CD8-positive, alpha-beta memory T cell (primary cell): ENCODE results near the gene ATP2B2. TPM values are rescaled to one million over a fixed set of nuclear protein-coding genes. Genes with fewer than 3 reads are reported as not detected.

ENCODE experiments used
- CTCF ChIA-PET: fragments of 350-600 bp; sonication (Branson Sonifier 250); formaldehyde crosslinking; loops from one replicate; lab custom pipeline; 2021; ENCODE audit warnings: antibody characterized with exemption; lab: Charles Lee
- POLR2A ChIA-PET: fragments of 350-600 bp; sonication (Branson Sonifier 250); formaldehyde crosslinking; loops from one replicate; lab custom pipeline; 2021; ENCODE audit warnings: antibody characterized with exemption; lab: Charles Lee
- DNase-seq, 5 donors: peaks; one replicate each; pipeline versions ENCODE4 v3.0.0 to v3.0.0-alpha.2; 2020 to 2022; ENCODE audit warnings: mixed read lengths in 1 of 5
- H3K27ac ChIP-seq: one replicate; pipeline ENCODE4 v1.7.0; 2013; ENCODE audit warnings: low read depth, mild to moderate bottlenecking, low read length, moderate library complexity
- H3K27me3 ChIP-seq: 2 replicates; pipeline ENCODE4 v1.7.0; 2013; ENCODE audit warnings: low read length, mild to moderate bottlenecking; ENCODE audit not compliant: insufficient read depth, poor library complexity, severe bottlenecking
- H3K36me3 ChIP-seq: 2 replicates; pipeline ENCODE4 v1.7.0; 2013; ENCODE audit warnings: mild to moderate bottlenecking, low read length, moderate library complexity; ENCODE audit not compliant: insufficient read depth
- H3K4me1 ChIP-seq: 2 replicates; pipeline ENCODE4 v1.7.0; 2013; ENCODE audit warnings: mild to moderate bottlenecking, low read length, moderate library complexity; ENCODE audit not compliant: insufficient read depth
- H3K4me3 ChIP-seq: 2 replicates; pipeline ENCODE4 v1.7.0; 2013; ENCODE audit warnings: mild to moderate bottlenecking, low read length
- H3K9me3 ChIP-seq: 2 replicates; pipeline ENCODE4 v1.7.0; 2013; ENCODE audit warnings: mild to moderate bottlenecking, low read length
- H3K27ac Mint-ChIP-seq, 8 donors: one replicate each; pipeline ENCODE4 v1.8.0; 2020 to 2021; ENCODE audit warnings: mixed read lengths in 8 of 8, mild to moderate bottlenecking in 6 of 8, inconsistent platforms in 3 of 8, moderate library complexity in 3 of 8
- H3K27me3 Mint-ChIP-seq, 2 donors: one replicate each; pipeline ENCODE4 v1.8.0; 2020 to 2021; ENCODE audit warnings: mixed read lengths in 2 of 2, mild to moderate bottlenecking in 1 of 2, moderate library complexity in 1 of 2
- H3K36me3 Mint-ChIP-seq, 3 donors: one replicate each; pipeline ENCODE4 v1.8.0; 2020 to 2021; ENCODE audit warnings: mixed read lengths in 3 of 3, inconsistent platforms in 1 of 3, mild to moderate bottlenecking in 1 of 3
- H3K4me1 Mint-ChIP-seq, 3 donors: one replicate each; pipeline ENCODE4 v1.8.0; 2020 to 2021; ENCODE audit warnings: mixed read lengths in 3 of 3, inconsistent platforms in 1 of 3, mild to moderate bottlenecking in 1 of 3
- H3K4me3 Mint-ChIP-seq, 7 donors: one replicate each; pipeline ENCODE4 v1.8.0; 2020 to 2021; ENCODE audit warnings: mixed read lengths in 7 of 7, mild to moderate bottlenecking in 6 of 7, moderate library complexity in 4 of 7, inconsistent platforms in 2 of 7
- H3K9me3 Mint-ChIP-seq, 5 donors: one replicate each; pipeline ENCODE4 v1.8.0; 2020 to 2022; ENCODE audit warnings: mixed read lengths in 5 of 5, mild to moderate bottlenecking in 3 of 5, moderate library complexity in 2 of 5, inconsistent platforms in 1 of 5
- polyA plus RNA-seq: library from polyadenylated mRNA; unstranded; fragments of 300-500 nt; fragmentation: Illumina TruSeq; gene quantifications from one replicate; pipeline ENCODE4 v1.2.3, GENCODE V29; 2021
- total RNA-seq, 2 experiments: library from RNA; stranded (reverse); gene quantifications; one replicate each; pipeline ENCODE4 v1.2.3, GENCODE V29; 2021

The ATP2B2 gene
- total and polyA plus RNA-seq, 3 experiments from 2014 or later = not detected

DNA sequence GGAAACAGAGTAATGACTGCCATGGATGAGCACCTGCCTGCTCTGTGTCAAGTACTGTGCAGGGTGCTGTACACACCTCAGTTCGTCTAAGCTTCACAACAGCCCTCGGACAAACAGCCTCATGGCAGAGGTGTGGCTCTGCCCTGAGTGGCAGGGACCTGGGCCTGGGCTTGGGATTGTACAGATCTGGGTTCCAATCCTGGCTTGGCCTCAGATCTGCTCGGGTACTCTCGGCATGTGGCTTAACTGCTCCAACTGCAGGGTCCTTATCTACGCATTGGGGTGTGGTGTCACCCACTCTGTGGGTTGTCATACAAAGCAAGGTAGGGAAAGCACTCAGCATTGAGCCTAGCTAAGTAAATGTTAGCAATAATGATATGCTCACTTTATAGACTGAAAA lies 137.9 kb downstream of the ATP2B2 start:
- no peaks in the 10 kb centered on the region for H3K27me3 ChIP-seq
- POLR2A ChIA-PET = no interaction called here
- H3K27ac Mint-ChIP-seq = no peak overlapping the region
- H3K27me3 Mint-ChIP-seq = peaks cover 8 to 9% of the 10 kb centered on the region in 2 donors
- H3K9me3 Mint-ChIP-seq = peaks cover 0 to 2% (median 0%) of the 10 kb centered on the region in 5 donors
- H3K4me3 Mint-ChIP-seq = no peak overlapping the region
- peak in 1 of 5 donors; percentile 27 for DNase-seq
- no peaks in the 10 kb centered on the region for H3K36me3 Mint-ChIP-seq
- H3K36me3 ChIP-seq = no peaks in the 10 kb centered on the region
- H3K9me3 ChIP-seq = no peaks in the 10 kb centered on the region
- CTCF ChIA-PET = no interaction called here
- no peak overlapping the region for H3K27ac ChIP-seq
- no peaks in the 10 kb centered on the region for H3K4me1 ChIP-seq
- H3K4me3 ChIP-seq = no peak overlapping the region
- H3K4me1 Mint-ChIP-seq = no peaks in the 10 kb centered on the region

DNA sequence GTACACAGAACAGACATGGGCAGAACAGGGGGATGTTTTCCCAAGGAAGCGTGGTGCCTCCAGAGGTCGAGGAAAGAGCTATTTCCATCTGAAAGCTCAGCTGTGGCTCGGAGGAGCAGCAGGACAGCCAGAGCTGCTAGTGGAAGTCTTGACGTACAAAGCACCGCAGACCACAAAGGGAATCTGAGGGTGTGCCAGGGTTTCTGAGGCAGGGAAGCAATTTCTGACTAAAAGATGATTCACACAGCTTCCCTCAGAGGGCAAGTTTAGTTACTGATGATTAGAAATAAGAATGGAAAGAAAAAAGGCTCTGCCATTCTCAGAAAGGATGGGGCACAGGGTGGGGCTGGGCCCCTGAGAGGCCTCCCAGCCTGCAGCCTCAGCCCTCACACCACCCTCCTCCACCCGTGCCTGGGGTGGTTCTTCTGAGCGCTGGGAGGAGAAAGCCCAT lies 138.7 kb downstream of the ATP2B2 start:
- CTCF ChIA-PET = interaction anchor here (1.5 kb wide), 1 partner anchor 24 kb away, joined by 3 read pairs; no protein-coding TSS in a partner anchor
- H3K4me3 Mint-ChIP-seq = no peak overlapping the region
- H3K27ac Mint-ChIP-seq = no peak overlapping the region

GRCh38 chr3:10365791-10366190 lies 139.6 kb downstream of the ATP2B2 start:
- Mint-ChIP-seq H3K4me1 (no peaks in the 10 kb centered on the region), H3K27me3 (peaks cover 10 to 19% of the 10 kb centered on the region in 2 donors), H3K9me3 (no peaks in the 10 kb centered on the region), H3K36me3 (no peaks in the 10 kb centered on the region), H3K4me3 (no peak overlapping the region), H3K27ac (no peak overlapping the region)
- H3K4me3 ChIP-seq = no peak overlapping the region
- H3K27me3 ChIP-seq = no peaks in the 10 kb centered on the region
- no peak for DNase-seq
- ChIA-PET CTCF (interaction anchor here (1.5 kb wide), 1 partner anchor 23 kb away, joined by 3 read pairs; no protein-coding TSS in a partner anchor), POLR2A (no interaction called here)
- no peaks in the 10 kb centered on the region for H3K36me3 ChIP-seq
- H3K4me1 ChIP-seq = no peaks in the 10 kb centered on the region
- H3K27ac ChIP-seq = no peak overlapping the region
- no peaks in the 10 kb centered on the region for H3K9me3 ChIP-seq

More for the DNA sequence above, 138.7 kb downstream of the ATP2B2 start:
- Histone ChIP-seq H3K36me3 (no peaks in the 10 kb centered on the region), H3K4me1 (no peaks in the 10 kb centered on the region), H3K27ac (no peak overlapping the region), H3K27me3 (no peaks in the 10 kb centered on the region), H3K9me3 (no peaks in the 10 kb centered on the region), H3K4me3 (no peak overlapping the region)
- no peaks in the 10 kb centered on the region for H3K36me3 Mint-ChIP-seq
- POLR2A ChIA-PET = no interaction called here
- peaks cover 8 to 14% of the 10 kb centered on the region in 2 donors for H3K27me3 Mint-ChIP-seq
- H3K4me1 Mint-ChIP-seq = no peaks in the 10 kb centered on the region
- H3K9me3 Mint-ChIP-seq = peaks cover 0 to 2% (median 0%) of the 10 kb centered on the region in 5 donors
- no peak for DNase-seq

- DNase-seq = peak in 1 of 5 donors; percentile 20
- CTCF ChIA-PET = no interaction called here
- Mint-ChIP-seq H3K9me3 (peaks cover 0 to 2% (median 0%) of the 10 kb centered on the region in 5 donors), H3K4me1 (no peaks in the 10 kb centered on the region), H3K27ac (no peak overlapping the region), H3K36me3 (no peaks in the 10 kb centered on the region), H3K4me3 (no peak overlapping the region), H3K27me3 (peaks cover 10 to 19% of the 10 kb centered on the region in 2 donors)
- Histone ChIP-seq H3K36me3 (no peaks in the 10 kb centered on the region), H3K27me3 (no peaks in the 10 kb centered on the region), H3K9me3 (no peaks in the 10 kb centered on the region), H3K4me1 (no peaks in the 10 kb centered on the region), H3K4me3 (no peak overlapping the region), H3K27ac (no peak overlapping the region)
- POLR2A ChIA-PET = no interaction called here
These were observed 140.1 kb downstream of the ATP2B2 start for GRCh38 chr3:10365316-10365715.

- Mint-ChIP-seq H3K27ac (no peak overlapping the region), H3K9me3 (peaks cover 0 to 2% (median 0%) of the 10 kb centered on the region in 5 donors), H3K4me3 (no peak overlapping the region), H3K36me3 (no peaks in the 10 kb centered on the region), H3K27me3 (peaks cover 8 to 19% of the 10 kb centered on the region in 2 donors), H3K4me1 (no peaks in the 10 kb centered on the region)
- Histone ChIP-seq H3K27ac (no peak overlapping the region), H3K36me3 (no peaks in the 10 kb centered on the region), H3K27me3 (no peaks in the 10 kb centered on the region), H3K4me1 (no peaks in the 10 kb centered on the region), H3K9me3 (no peaks in the 10 kb centered on the region), H3K4me3 (no peak overlapping the region)
- ChIA-PET CTCF (no interaction called here), POLR2A (no interaction called here)
- peak in 1 of 5 donors; percentile 32 for DNase-seq
These were observed 140.6 kb downstream of the ATP2B2 start for GRCh38 chr3:10364806-10365205.

GRCh38 chr3:10363935-10364334 lies 141.5 kb downstream of the ATP2B2 start:
- Histone ChIP-seq H3K4me1 (no peaks in the 10 kb centered on the region), H3K9me3 (no peaks in the 10 kb centered on the region), H3K36me3 (no peaks in the 10 kb centered on the region), H3K4me3 (no peak overlapping the region), H3K27ac (no peak overlapping the region), H3K27me3 (no peaks in the 10 kb centered on the region)
- Mint-ChIP-seq H3K27me3 (peaks cover 8 to 25% of the 10 kb centered on the region in 2 donors), H3K4me3 (no peak overlapping the region), H3K27ac (no peak overlapping the region), H3K9me3 (peaks cover 0 to 2% (median 0%) of the 10 kb centered on the region in 5 donors), H3K4me1 (no peaks in the 10 kb centered on the region), H3K36me3 (no peaks in the 10 kb centered on the region)
- DNase-seq = no peak
- ChIA-PET CTCF (no interaction called here), POLR2A (no interaction called here)

DNA sequence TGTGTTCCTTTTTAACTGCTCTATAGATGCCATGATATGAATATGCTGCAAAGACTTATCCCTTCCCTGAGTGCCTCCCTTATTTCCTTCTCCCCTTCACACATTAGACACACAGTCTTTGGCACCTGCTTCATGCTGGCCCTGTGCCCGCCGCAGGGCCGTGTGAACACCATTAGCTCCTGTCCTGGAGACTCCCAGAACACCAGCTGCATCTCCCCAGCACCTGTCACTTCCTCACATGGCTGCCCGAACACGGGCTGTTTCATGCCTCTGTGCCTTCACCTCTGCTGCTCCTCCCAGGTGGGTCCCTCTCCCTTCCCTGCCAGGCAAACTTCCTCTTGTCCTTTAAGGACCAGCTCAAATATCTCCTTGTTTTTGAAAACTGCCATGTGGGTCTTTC lies 144.0 kb downstream of the ATP2B2 start:
- no peaks in the 10 kb centered on the region for H3K36me3 Mint-ChIP-seq
- Histone ChIP-seq H3K4me1 (no peaks in the 10 kb centered on the region), H3K27me3 (no peaks in the 10 kb centered on the region), H3K36me3 (no peaks in the 10 kb centered on the region), H3K4me3 (no peak overlapping the region), H3K27ac (no peak overlapping the region), H3K9me3 (no peaks in the 10 kb centered on the region)
- H3K4me3 Mint-ChIP-seq = no peak overlapping the region
- H3K4me1 Mint-ChIP-seq = no peaks in the 10 kb centered on the region
- ChIA-PET CTCF (no interaction called here), POLR2A (no interaction called here)
- DNase-seq = no peak
- no peak overlapping the region for H3K27ac Mint-ChIP-seq
- H3K27me3 Mint-ChIP-seq = peaks cover 5 to 25% of the 10 kb centered on the region in 2 donors
- H3K9me3 Mint-ChIP-seq = peaks cover 0 to 2% (median 0%) of the 10 kb centered on the region in 5 donors

GRCh38 chr3:10360478-10360877 lies 144.9 kb downstream of the ATP2B2 start:
- Mint-ChIP-seq H3K36me3 (no peaks in the 10 kb centered on the region), H3K9me3 (peaks cover 0 to 2% (median 0%) of the 10 kb centered on the region in 5 donors), H3K4me3 (no peak overlapping the region), H3K27me3 (peaks cover 5 to 25% of the 10 kb centered on the region in 2 donors), H3K4me1 (no peaks in the 10 kb centered on the region), H3K27ac (peak overlapping the region in 1 of 8 donors; percentile 8)
- Histone ChIP-seq H3K4me1 (no peaks in the 10 kb centered on the region), H3K9me3 (no peaks in the 10 kb centered on the region), H3K4me3 (no peak overlapping the region), H3K27ac (no peak overlapping the region), H3K36me3 (no peaks in the 10 kb centered on the region), H3K27me3 (no peaks in the 10 kb centered on the region)
- ChIA-PET POLR2A (no interaction called here), CTCF (no interaction called here)
- DNase-seq = no peak
